Adrenal gland (tissue), 5 donors: ENCODE results near the gene ACOX3.

ENCODE experiments used
- CTCF ChIP-seq, 6 experiments: fragments of 450-650 bp in 4 of 6; fragments of 200-600 bp in 2 of 6; sonication (generic) in 1 of 6; IDR thresholded peaks; 1 replicate in 5 of 6; 2 replicates in 1 of 6; pipeline versions ENCODE4 v1.5.1 to v1.8.0; 2016 to 2021; ENCODE audit warnings: antibody characterized with exemption in 6 of 6, mild to moderate bottlenecking in 2 of 6, moderate library complexity in 1 of 6
- POLR2A ChIP-seq, 2 donors: fragments of 450-650 bp; IDR thresholded peaks; one replicate each; pipeline ENCODE4 v1.6.1; 2017; ENCODE audit warnings: antibody characterized with exemption in 2 of 2, mild to moderate bottlenecking in 2 of 2, moderate library complexity in 1 of 2
- donor health status: DM: no; HTN: no; CAD: no.

GRCh38 chr4:8365951-8366350 lies 74.6 kb downstream of the ACOX3 start:
- TF ChIP-seq CTCF (IDR thresholded peaks at IDR 0.05) (no peak), POLR2A (IDR thresholded peaks at IDR 0.05) (no peak)
